ENCODE measurements around the gene PKD2L2. TPM values are rescaled to one million over a fixed set of nuclear protein-coding genes. Genes with fewer than 3 reads are reported as not detected.

Gene PKD2L2
- total RNA-seq, 2 experiments from 2014 or later = not detected

GRCh38 chr5:137866541-137867388, 22.5 kb upstream of the PKD2L2 start:
- Histone ChIP-seq H3K79me2 (ENCODE audit: insufficient read depth, low read depth, low read length) (no peaks in the 10 kb centered on the region), H3K4me3 (ENCODE audit: low read depth, low read length, poor library complexity, severe bottlenecking) (no peak overlapping the region), H3K27ac (ENCODE audit: low read depth, low read length, poor library complexity, severe bottlenecking) (no peak overlapping the region), H2AFZ (ENCODE audit: low read length) (no peak overlapping the region), H3K9me2 (ENCODE audit: insufficient read depth, low read length) (no peaks in the 10 kb centered on the region), H3K4me2 (ENCODE audit: low read length) (no peak overlapping the region), H3K9me3 (ENCODE audit: low read length) (no peaks in the 10 kb centered on the region), H4K20me1 (ENCODE audit: insufficient read depth, low read length) (no peaks in the 10 kb centered on the region), H3K4me1 (ENCODE audit: insufficient read depth, low read length, poor library complexity, severe bottlenecking) (no peaks in the 10 kb centered on the region), H3K36me3 (ENCODE audit: insufficient read depth, low read length) (no peaks in the 10 kb centered on the region)
- BruUV-seq (replicated peaks) = no TSS peak
- ChIA-PET POLR2A (no interaction called here), CTCF (ENCODE audit: unreplicated experiment) (no interaction called here)
- intact Hi-C loops (cut with micrococcal nuclease; ENCODE audit: unreplicated experiment) = no loop called here
- no peak for DNase-seq (ENCODE audit: low spot score)
- TF ChIP-seq EZH2phosphoT487 (IDR thresholded peaks at IDR 0.05; ENCODE audit: borderline replicate concordance, low read depth, low read length) (no peak), CTCF (conservative IDR thresholded peaks at IDR 0.05; ENCODE audit: low read length) (no peak)

GRCh38 chr5:137867664-137868063, 21.6 kb upstream of the PKD2L2 start, which contains the start of gene MYOT:
Gene MYOT (plus strand): TSS chr5:137867860. CDS start chr5:137870652, 2,792 bp downstream.
- Histone ChIP-seq H2AFZ (ENCODE audit: low read length) (no peak within 1 kb of the TSS), H3K4me1 (ENCODE audit: insufficient read depth, low read length, poor library complexity, severe bottlenecking) (no peaks in the 10 kb centered on the region), H3K9me2 (ENCODE audit: insufficient read depth, low read length) (no peaks in the 10 kb centered on the region), H3K27ac (ENCODE audit: low read depth, low read length, poor library complexity, severe bottlenecking) (no peak within 1 kb of the TSS), H3K9me3 (ENCODE audit: low read length) (no peaks in the 10 kb centered on the region), H3K4me2 (ENCODE audit: low read length) (no peak within 1 kb of the TSS), H3K4me3 (ENCODE audit: low read depth, low read length, poor library complexity, severe bottlenecking) (no peak within 1 kb of the TSS), H3K36me3 (ENCODE audit: insufficient read depth, low read length) (no peaks in the 10 kb centered on the region), H4K20me1 (ENCODE audit: insufficient read depth, low read length) (no peaks in the 10 kb centered on the region), H3K79me2 (ENCODE audit: insufficient read depth, low read depth, low read length) (no peaks in the 10 kb centered on the region)
- ChIA-PET CTCF (ENCODE audit: unreplicated experiment) (no interaction called here), POLR2A (interaction anchor here (0.6 kb wide), 1 partner anchor 146 kb away, joined by 3 read pairs; no protein-coding TSS in a partner anchor)
- BruUV-seq (replicated peaks) = no TSS peak
- intact Hi-C loops (cut with micrococcal nuclease; ENCODE audit: unreplicated experiment) = no loop called here
- no peak for DNase-seq (ENCODE audit: low spot score)
- TF ChIP-seq EZH2phosphoT487 (IDR thresholded peaks at IDR 0.05; ENCODE audit: borderline replicate concordance, low read depth, low read length) (no peak), CTCF (conservative IDR thresholded peaks at IDR 0.05; ENCODE audit: low read length) (no peak)

Data from OCI-LY7 (cell line).